ENCODE results near the gene LRRC3B.
A peak's percentile ranks its signal among the peaks of the same experiment; 100 is the strongest.
"Not testable (repeated sequence)": the region's sequence is repeated elsewhere in the genome, so short reads cannot be mapped to it uniquely, and the experiment has no call there.

The LRRC3B gene, protein sequence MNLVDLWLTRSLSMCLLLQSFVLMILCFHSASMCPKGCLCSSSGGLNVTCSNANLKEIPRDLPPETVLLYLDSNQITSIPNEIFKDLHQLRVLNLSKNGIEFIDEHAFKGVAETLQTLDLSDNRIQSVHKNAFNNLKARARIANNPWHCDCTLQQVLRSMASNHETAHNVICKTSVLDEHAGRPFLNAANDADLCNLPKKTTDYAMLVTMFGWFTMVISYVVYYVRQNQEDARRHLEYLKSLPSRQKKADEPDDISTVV

DNA sequence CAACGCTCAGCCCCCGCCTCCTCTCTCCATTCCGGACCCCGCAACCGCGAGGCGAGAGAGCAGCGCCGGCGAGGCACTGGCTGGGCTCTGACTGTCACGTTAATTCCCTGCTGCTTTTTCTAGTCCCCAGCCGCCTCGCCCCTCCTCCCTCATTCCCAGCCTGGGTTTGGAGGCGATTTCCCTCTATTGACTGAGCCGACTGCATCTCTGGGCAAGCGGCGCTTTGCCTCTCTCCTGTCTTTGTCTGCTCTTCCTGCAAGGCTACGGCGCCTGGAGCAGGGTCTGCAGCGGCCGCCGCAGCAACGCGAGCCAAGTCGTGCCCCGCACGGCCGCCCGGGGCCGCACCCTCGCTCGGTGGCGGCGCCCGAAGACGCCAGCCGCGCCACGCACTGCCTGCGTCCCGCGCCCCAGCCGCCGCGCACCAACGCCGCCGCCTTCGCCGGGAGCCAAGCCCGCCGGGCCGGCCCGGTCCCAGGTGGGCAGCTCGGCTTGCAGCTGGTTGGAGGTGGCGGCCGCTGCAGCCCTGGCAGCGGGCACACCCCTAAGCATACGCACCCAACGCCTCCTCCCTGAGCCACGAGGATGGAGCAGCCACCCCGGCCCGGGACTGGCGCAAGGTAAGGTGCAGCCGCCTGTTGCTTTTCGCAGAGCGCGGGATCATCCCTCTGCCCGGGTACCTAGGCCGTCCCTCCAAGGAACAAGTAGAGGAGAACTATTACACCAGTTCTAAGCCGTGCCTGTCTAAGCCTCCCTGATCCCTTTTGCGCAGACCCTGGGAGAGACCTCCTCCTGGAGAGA, at the start of gene LRRC3B:
LRRC3B (plus strand) TSS at position 152 of the 798 bp plus-strand sequence. CDS start 86,901 bp downstream, outside the sequence.
- H3K27me3 ChIP-seq (ENCODE audit: control insufficient read depth, insufficient read depth, low read length), result peaks cover 13% of the 10 kb centered on the region
- no peak within 1 kb of the TSS for H3K27ac ChIP-seq (ENCODE audit: low read depth, low read length)
- no peak within 1 kb of the TSS for H3K9ac ChIP-seq (ENCODE audit: low read length)
- H3K4me3 ChIP-seq (ENCODE audit: low read length), result peak within 1 kb of the TSS; percentile 65
- H3K4me1 ChIP-seq (ENCODE audit: control insufficient read depth, insufficient read depth, low read length), result no peaks in the 10 kb centered on the region
- H3K36me3 ChIP-seq (ENCODE audit: control insufficient read depth, insufficient read depth, low read length), result no peaks in the 10 kb centered on the region

DNA sequence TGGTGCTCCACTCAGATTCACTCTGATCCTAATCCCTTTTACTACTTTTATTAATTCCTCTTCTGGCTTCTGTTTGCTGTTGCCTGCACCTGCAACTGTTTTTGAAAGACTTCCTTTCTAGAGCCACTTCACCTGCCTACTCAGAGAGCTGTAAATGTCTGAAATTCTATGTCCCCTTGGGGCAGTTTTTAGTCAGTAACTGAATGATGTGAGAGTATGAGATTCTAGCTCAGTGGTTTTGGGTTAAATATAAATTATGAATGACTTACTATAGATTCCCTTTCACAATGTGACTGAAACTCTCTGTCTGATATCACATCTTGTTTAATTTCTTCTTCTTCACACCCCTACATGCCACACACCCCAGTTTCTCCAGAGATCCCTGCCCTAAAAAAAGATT, 47.8 kb upstream of the LRRC3B start:
- no peaks in the 10 kb centered on the region for H3K36me3 ChIP-seq (ENCODE audit: control insufficient read depth, insufficient read depth, low read length)

DNA sequence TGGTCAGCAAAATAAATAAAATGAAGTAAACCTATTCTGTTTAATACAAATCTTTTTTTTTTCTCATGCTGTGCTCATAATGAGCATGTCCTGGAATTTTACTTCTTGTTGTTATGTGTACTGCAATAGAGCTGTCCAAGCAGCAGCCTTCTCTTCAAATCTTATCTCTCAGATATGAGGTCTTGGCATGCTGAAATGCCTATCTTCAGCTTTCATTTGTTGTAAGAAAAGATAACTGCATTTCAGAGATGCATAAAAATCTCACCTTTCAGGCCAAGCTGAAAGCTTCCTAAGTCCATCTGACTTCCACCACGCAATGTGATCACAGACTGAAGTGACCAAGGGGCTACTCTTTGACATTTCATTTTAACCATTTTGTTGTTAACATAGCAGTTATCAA, 43.5 kb upstream of the LRRC3B start:
- no peak overlapping the region for H3K9ac ChIP-seq (ENCODE audit: low read length)
- no peak overlapping the region for H3K27ac ChIP-seq (ENCODE audit: low read depth, low read length)
- H3K4me3 ChIP-seq (ENCODE audit: low read length), result no peak overlapping the region
- H3K27me3 ChIP-seq (ENCODE audit: control insufficient read depth, insufficient read depth, low read length), result no peaks in the 10 kb centered on the region
- no peaks in the 10 kb centered on the region for H3K36me3 ChIP-seq (ENCODE audit: control insufficient read depth, insufficient read depth, low read length)
- H3K4me1 ChIP-seq (ENCODE audit: control insufficient read depth, insufficient read depth, low read length), result no peaks in the 10 kb centered on the region

More for the DNA sequence above, 47.8 kb upstream of the LRRC3B start:
- Histone ChIP-seq H3K27ac (ENCODE audit: low read depth, low read length) (no peak overlapping the region), H3K9ac (ENCODE audit: low read length) (no peak overlapping the region), H3K4me3 (ENCODE audit: low read length) (no peak overlapping the region), H3K4me1 (ENCODE audit: control insufficient read depth, insufficient read depth, low read length) (no peaks in the 10 kb centered on the region), H3K27me3 (ENCODE audit: control insufficient read depth, insufficient read depth, low read length) (no peaks in the 10 kb centered on the region)

DNA sequence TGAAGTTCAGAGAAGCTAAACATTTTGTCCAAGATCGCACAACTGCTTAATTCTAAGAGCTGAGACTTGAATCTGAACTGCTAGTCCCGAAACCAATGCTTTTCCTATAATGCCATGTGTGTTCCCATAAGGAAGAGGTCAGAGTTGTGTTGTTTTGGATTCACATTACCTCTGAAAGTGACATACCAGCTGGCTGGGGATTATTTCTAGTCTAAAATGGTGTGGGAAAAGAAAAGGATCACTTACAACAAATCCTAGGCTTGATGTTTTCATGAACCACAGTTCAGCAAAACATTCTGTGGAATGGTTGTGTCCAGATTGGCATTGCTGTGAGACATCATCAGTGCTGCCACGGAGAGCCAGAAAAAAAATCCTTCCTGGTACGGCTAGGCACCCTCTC, 35.0 kb upstream of the LRRC3B start:
- H3K27me3 ChIP-seq (ENCODE audit: control insufficient read depth, insufficient read depth, low read length), result no peaks in the 10 kb centered on the region
- no peak overlapping the region for H3K27ac ChIP-seq (ENCODE audit: low read depth, low read length)
- H3K9ac ChIP-seq (ENCODE audit: low read length), result no peak overlapping the region
- H3K4me1 ChIP-seq (ENCODE audit: control insufficient read depth, insufficient read depth, low read length), result no peaks in the 10 kb centered on the region
- H3K36me3 ChIP-seq (ENCODE audit: control insufficient read depth, insufficient read depth, low read length), result no peaks in the 10 kb centered on the region
- no peak overlapping the region for H3K4me3 ChIP-seq (ENCODE audit: low read length)

DNA sequence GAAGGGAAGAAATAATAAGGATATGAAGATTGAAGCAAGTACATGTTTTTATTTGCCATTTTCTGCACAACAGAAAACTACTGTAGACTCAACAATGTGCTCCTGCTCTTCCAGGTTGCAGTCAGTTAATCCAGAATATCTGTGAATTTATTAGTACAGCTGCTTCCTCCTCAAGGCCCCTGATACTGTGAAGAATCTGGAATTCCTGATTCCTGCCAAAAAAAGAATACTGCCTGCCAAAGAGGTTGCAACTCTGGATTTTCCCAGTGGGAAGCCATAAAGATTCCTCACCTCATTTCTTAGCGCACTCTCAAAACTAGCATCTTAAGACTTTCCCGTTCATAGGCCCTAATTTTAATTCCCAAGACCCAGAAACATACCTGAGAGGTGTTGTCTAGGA, 33.6 kb upstream of the LRRC3B start:
- H3K4me3 ChIP-seq (ENCODE audit: low read length), result no peak overlapping the region
- no peak overlapping the region for H3K27ac ChIP-seq (ENCODE audit: low read depth, low read length)
- no peaks in the 10 kb centered on the region for H3K36me3 ChIP-seq (ENCODE audit: control insufficient read depth, insufficient read depth, low read length)
- H3K9ac ChIP-seq (ENCODE audit: low read length), result no peak overlapping the region
- no peaks in the 10 kb centered on the region for H3K4me1 ChIP-seq (ENCODE audit: control insufficient read depth, insufficient read depth, low read length)
- H3K27me3 ChIP-seq (ENCODE audit: control insufficient read depth, insufficient read depth, low read length), result no peaks in the 10 kb centered on the region

DNA sequence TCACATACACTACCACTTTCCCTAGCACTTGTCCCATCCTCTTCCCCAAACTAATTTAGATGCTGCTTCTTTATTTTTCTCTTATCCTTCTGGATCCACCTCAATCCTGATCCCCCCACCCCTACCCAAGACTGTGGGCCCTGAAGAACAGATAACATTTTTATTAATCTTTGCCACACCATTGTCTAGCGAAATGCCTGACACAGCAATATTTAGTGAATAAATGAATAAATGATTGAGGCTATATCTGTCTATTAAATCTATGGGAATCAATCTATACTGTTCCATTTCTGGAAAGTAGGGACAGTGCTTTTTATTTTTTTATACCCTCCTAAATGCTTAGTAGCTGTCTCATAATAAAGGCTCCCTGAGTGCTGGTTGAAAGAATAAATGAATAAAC, 32.9 kb upstream of the LRRC3B start:
- no peaks in the 10 kb centered on the region for H3K36me3 ChIP-seq (ENCODE audit: control insufficient read depth, insufficient read depth, low read length)
- H3K27me3 ChIP-seq (ENCODE audit: control insufficient read depth, insufficient read depth, low read length), result no peaks in the 10 kb centered on the region
- H3K4me1 ChIP-seq (ENCODE audit: control insufficient read depth, insufficient read depth, low read length), result no peaks in the 10 kb centered on the region
- H3K9ac ChIP-seq (ENCODE audit: low read length), result no peak overlapping the region
- no peak overlapping the region for H3K4me3 ChIP-seq (ENCODE audit: low read length)
- no peak overlapping the region for H3K27ac ChIP-seq (ENCODE audit: low read depth, low read length)

DNA sequence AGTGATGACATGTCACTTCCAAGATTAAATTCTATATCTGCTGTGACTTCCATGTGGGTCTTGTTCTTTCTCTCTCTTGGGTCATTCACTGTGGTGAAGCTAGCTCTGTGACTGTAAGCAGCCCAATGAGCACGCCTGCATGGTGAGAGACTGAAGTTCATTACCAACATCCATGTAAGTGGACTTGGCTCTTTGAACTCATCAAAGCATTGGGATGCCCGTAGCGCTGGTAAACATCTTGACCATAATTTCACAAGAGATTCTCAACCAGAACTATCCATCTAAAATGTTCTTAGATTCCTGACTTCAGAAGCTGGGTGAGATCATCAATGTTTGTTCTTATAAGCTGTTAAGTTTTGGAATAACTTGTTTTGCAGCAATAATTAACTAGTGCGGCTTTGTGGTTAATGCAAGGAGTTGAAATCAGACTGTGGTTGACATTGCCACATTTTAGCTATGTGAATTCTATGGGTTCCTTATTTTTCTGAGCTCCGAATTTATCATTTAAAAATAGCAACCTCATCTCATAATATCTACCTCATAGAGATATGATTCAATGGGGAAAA, 31.6 kb upstream of the LRRC3B start:
- Histone ChIP-seq H3K27me3 (ENCODE audit: control insufficient read depth, insufficient read depth, low read length) (no peaks in the 10 kb centered on the region), H3K36me3 (ENCODE audit: control insufficient read depth, insufficient read depth, low read length) (no peaks in the 10 kb centered on the region), H3K27ac (ENCODE audit: low read depth, low read length) (no peak overlapping the region), H3K4me1 (ENCODE audit: control insufficient read depth, insufficient read depth, low read length) (no peaks in the 10 kb centered on the region), H3K9ac (ENCODE audit: low read length) (no peak overlapping the region), H3K4me3 (ENCODE audit: low read length) (no peak overlapping the region)

DNA sequence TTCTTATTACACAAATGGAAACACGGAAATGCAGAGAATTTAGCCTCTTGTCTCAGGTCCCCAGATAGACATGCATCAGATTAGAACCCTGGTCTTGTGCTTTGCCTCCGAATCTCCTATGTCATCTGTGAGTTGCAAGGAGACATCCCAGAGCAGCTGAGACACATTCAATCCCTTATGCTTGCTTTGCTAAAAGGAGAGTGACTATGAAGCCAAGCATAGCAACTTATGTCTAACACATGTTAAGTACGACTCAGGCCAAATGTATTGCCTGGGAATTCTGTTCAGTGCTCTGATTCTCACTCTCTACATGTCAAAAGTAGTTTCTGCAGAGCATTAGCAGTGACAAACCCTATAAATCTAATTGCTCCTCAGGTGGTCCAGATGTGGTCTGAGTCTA, 30.6 kb upstream of the LRRC3B start:
- Histone ChIP-seq H3K27ac (ENCODE audit: low read depth, low read length) (no peak overlapping the region), H3K4me1 (ENCODE audit: control insufficient read depth, insufficient read depth, low read length) (no peaks in the 10 kb centered on the region), H3K36me3 (ENCODE audit: control insufficient read depth, insufficient read depth, low read length) (no peaks in the 10 kb centered on the region), H3K4me3 (ENCODE audit: low read length) (no peak overlapping the region), H3K27me3 (ENCODE audit: control insufficient read depth, insufficient read depth, low read length) (no peaks in the 10 kb centered on the region), H3K9ac (ENCODE audit: low read length) (no peak overlapping the region)

DNA sequence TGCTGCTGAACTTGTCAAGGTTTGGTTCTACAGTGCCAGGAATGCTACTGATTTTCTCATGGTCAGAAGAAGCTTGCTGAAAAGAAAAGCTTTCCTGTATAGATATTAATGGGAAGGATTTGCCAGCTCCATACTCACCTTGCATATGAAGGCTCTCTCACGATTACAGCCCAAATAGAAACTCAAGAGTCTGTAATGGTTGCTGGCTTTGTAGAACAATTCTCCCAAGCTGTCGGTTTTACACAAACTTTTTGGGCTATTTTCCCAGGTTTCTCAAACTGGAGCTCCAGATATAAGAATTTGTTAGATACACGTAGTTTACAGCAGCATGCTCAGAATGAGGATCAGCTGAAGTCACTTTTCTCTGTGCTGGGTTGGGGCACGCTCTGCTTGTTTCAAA, 30.1 kb upstream of the LRRC3B start:
- no peaks in the 10 kb centered on the region for H3K36me3 ChIP-seq (ENCODE audit: control insufficient read depth, insufficient read depth, low read length)
- no peaks in the 10 kb centered on the region for H3K27me3 ChIP-seq (ENCODE audit: control insufficient read depth, insufficient read depth, low read length)
- no peak overlapping the region for H3K4me3 ChIP-seq (ENCODE audit: low read length)
- H3K27ac ChIP-seq (ENCODE audit: low read depth, low read length), result no peak overlapping the region
- H3K9ac ChIP-seq (ENCODE audit: low read length), result no peak overlapping the region
- H3K4me1 ChIP-seq (ENCODE audit: control insufficient read depth, insufficient read depth, low read length), result no peaks in the 10 kb centered on the region

DNA sequence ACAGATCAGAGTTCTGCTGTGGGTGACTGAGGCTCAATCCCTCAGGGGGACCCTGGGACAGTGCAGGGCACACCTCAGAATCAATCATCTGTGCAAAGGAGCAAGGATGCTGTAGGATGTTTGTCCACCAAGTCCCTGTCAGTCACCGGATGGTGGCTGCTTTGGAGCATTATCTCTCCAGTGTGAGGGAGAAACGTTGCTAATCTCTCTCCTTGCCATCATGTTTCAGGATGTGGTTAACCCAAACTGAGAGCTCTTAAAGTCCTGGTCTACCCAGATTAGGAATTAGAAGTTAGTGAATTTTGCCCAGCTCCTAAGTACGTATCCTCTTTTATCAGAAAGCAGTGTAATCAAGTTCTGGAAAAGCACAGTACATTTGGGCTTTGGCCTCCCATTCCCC, 26.2 kb upstream of the LRRC3B start:
- no peaks in the 10 kb centered on the region for H3K4me1 ChIP-seq (ENCODE audit: control insufficient read depth, insufficient read depth, low read length)
- no peaks in the 10 kb centered on the region for H3K27me3 ChIP-seq (ENCODE audit: control insufficient read depth, insufficient read depth, low read length)
- no peak overlapping the region for H3K4me3 ChIP-seq (ENCODE audit: low read length)
- no peak overlapping the region for H3K9ac ChIP-seq (ENCODE audit: low read length)
- H3K27ac ChIP-seq (ENCODE audit: low read depth, low read length), result no peak overlapping the region
- H3K36me3 ChIP-seq (ENCODE audit: control insufficient read depth, insufficient read depth, low read length), result no peaks in the 10 kb centered on the region

DNA sequence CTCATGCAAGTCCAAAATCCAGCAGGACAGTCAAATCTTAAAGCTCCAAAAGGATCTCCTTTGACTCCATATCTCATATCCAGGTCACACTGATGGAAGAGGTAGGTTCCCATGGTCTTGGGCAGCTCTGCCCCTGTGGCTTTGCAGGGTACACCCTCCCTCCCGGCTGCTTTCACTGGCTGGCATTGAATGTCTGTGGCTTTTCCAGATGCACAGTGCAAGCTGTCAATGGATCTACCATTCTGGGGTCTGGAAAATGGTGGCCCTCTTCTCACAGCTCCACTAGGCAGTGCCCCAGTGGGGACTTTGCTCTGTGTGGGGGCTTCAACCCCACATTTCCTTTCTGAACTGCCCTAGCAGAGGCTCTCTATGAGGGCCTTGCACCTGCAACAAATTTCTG, 19.3 kb upstream of the LRRC3B start:
- H3K9ac ChIP-seq (ENCODE audit: low read length); H3K4me1 ChIP-seq (ENCODE audit: control insufficient read depth, insufficient read depth, low read length): not testable (repeated sequence)

DNA sequence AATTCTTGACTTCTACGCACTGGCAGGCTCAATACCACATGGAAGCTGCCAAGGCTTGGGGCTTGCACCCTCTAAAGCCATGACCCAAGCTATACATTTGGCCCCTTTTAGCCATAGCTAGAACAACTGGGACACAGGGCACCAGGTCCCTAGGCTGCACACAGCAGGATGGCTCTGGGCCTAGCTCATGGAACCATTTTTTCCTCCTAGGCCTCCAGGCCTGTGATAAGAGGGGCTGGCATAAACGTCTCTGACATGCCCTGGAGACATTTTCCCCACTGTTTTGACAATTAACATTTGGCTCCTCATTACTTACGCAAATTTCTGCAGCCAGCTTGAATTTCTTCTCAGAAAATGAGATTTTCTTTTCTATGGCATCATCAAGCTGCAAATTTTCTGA, 18.8 kb upstream of the LRRC3B start:
- not testable (repeated sequence) for H3K27me3 ChIP-seq (ENCODE audit: control insufficient read depth, insufficient read depth, low read length); H3K36me3 ChIP-seq (ENCODE audit: control insufficient read depth, insufficient read depth, low read length); H3K9ac ChIP-seq (ENCODE audit: low read length); H3K27ac ChIP-seq (ENCODE audit: low read depth, low read length); H3K4me1 ChIP-seq (ENCODE audit: control insufficient read depth, insufficient read depth, low read length); H3K4me3 ChIP-seq (ENCODE audit: low read length)

More for the DNA sequence above, 19.3 kb upstream of the LRRC3B start:
- H3K4me3 ChIP-seq (ENCODE audit: low read length); H3K36me3 ChIP-seq (ENCODE audit: control insufficient read depth, insufficient read depth, low read length); H3K27me3 ChIP-seq (ENCODE audit: control insufficient read depth, insufficient read depth, low read length); H3K27ac ChIP-seq (ENCODE audit: low read depth, low read length): not testable (repeated sequence)
